Measurements from ENCODE around the gene HHAT.

The HHAT gene

DNA sequence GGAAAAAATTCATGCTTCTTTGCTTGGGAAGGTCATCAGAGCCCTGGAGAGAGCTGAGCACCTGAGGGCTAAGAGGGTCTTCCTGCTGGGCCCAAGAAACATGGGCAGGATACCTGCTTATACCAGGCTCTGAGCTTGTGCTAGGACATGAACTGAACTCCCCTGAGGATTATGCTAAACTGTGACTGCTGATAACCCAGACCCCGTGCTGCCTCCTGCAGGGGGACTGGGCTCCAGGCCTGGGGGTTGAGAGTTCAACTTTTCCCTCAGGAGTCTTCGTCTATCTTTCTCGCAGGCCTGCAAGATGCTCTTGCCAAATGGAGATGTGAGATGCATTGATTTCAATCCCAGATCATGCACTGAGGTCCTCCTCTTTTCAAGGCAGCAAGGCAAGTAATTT, 368.5 kb downstream of the HHAT start:
- peak overlapping the region; percentile 79 for H3K27ac ChIP-seq (ENCODE audit: low read length)
- H3K9me2 ChIP-seq (replicated peaks; ENCODE audit: insufficient read depth, low read length) = no peaks in the 10 kb centered on the region
- peaks cover 28% of the 10 kb centered on the region for H3F3A ChIP-seq (ENCODE audit: insufficient read depth, low read length)
- TF ChIP-seq EZH2phosphoT487 (IDR thresholded peaks at IDR 0.05; ENCODE audit: low read length) = no peak
- no peak for TF ChIP-seq EZH2 (optimal IDR thresholded peaks at IDR 0.05; ENCODE audit: low read depth, low read length)
- TF ChIP-seq CTCF (IDR thresholded peaks at IDR 0.05; ENCODE audit: low read length) = no peak; the same call in 1 of the 2 replicates
- no peaks in the 10 kb centered on the region for H3K79me2 ChIP-seq (ENCODE audit: low read length)
- peaks cover 48% of the 10 kb centered on the region for H3K4me1 ChIP-seq (ENCODE audit: low read length)
- H3K9me3 ChIP-seq (replicated peaks; ENCODE audit: insufficient read depth, low read length) = no peaks in the 10 kb centered on the region
- no peaks in the 10 kb centered on the region for H3K36me3 ChIP-seq (replicated peaks; ENCODE audit: insufficient read depth, low read length)
- H3K9ac ChIP-seq (ENCODE audit: low read length) = peak overlapping the region; percentile 14
- H3K27me3 ChIP-seq (replicated peaks; ENCODE audit: insufficient read depth, low read length) = no peaks in the 10 kb centered on the region
- H3K4me3 ChIP-seq (ENCODE audit: low read length) = peak overlapping the region; percentile 6; the same call in 1 of the 2 replicates
- peak overlapping the region; percentile 80 for H3K4me2 ChIP-seq (ENCODE audit: low read depth, low read length)
- no peaks in the 10 kb centered on the region for H4K20me1 ChIP-seq (ENCODE audit: insufficient read depth, low read length)
- 0 out of 2 replicates have a peak overlapping the region, but pooled peaks have one; percentile 20 for H2AFZ ChIP-seq (ENCODE audit: low read length)
- no peak for DNase-seq

- Histone ChIP-seq H3K36me3 (replicated peaks; ENCODE audit: insufficient read depth, low read length) (no peaks in the 10 kb centered on the region), H3K27me3 (replicated peaks; ENCODE audit: insufficient read depth, low read length) (no peaks in the 10 kb centered on the region), H3K4me3 (ENCODE audit: low read length) (no peak overlapping the region), H3K9me3 (replicated peaks; ENCODE audit: insufficient read depth, low read length) (no peaks in the 10 kb centered on the region), H3K4me1 (ENCODE audit: low read length) (peaks cover 33% of the 10 kb centered on the region), H3K4me2 (ENCODE audit: low read depth, low read length) (no peak overlapping the region), H3F3A (ENCODE audit: insufficient read depth, low read length) (peaks cover 15% of the 10 kb centered on the region), H3K9me2 (replicated peaks; ENCODE audit: insufficient read depth, low read length) (no peaks in the 10 kb centered on the region), H3K27ac (ENCODE audit: low read length) (no peak overlapping the region), H4K20me1 (ENCODE audit: insufficient read depth, low read length) (no peaks in the 10 kb centered on the region), H2AFZ (ENCODE audit: low read length) (no peak overlapping the region), H3K79me2 (ENCODE audit: low read length) (no peaks in the 10 kb centered on the region), H3K9ac (ENCODE audit: low read length) (no peak overlapping the region)
- no peak for TF ChIP-seq CTCF (IDR thresholded peaks at IDR 0.05; ENCODE audit: low read length)
- no peak for TF ChIP-seq EZH2phosphoT487 (IDR thresholded peaks at IDR 0.05; ENCODE audit: low read length)
- no peak for TF ChIP-seq EZH2 (optimal IDR thresholded peaks at IDR 0.05; ENCODE audit: low read depth, low read length)
- no peak for DNase-seq
Measured at GRCh38 chr1:210698661-210699060, 370.0 kb downstream of the HHAT start.

- no peaks in the 10 kb centered on the region for H4K20me1 ChIP-seq (ENCODE audit: insufficient read depth, low read length)
- no peaks in the 10 kb centered on the region for H3K36me3 ChIP-seq (replicated peaks; ENCODE audit: insufficient read depth, low read length)
- TF ChIP-seq EZH2 (optimal IDR thresholded peaks at IDR 0.05; ENCODE audit: low read depth, low read length) (no peak), EZH2phosphoT487 (IDR thresholded peaks at IDR 0.05; ENCODE audit: low read length) (no peak), CTCF (IDR thresholded peaks at IDR 0.05; ENCODE audit: low read length) (no peak)
- H3K9me3 ChIP-seq (replicated peaks; ENCODE audit: insufficient read depth, low read length) = no peaks in the 10 kb centered on the region
- peaks cover 30% of the 10 kb centered on the region for H3K4me1 ChIP-seq (ENCODE audit: low read length)
- no peaks in the 10 kb centered on the region for H3K79me2 ChIP-seq (ENCODE audit: low read length)
- no peak overlapping the region for H3K27ac ChIP-seq (ENCODE audit: low read length)
- no peak overlapping the region for H3K4me3 ChIP-seq (ENCODE audit: low read length)
- H3F3A ChIP-seq (ENCODE audit: insufficient read depth, low read length) = peaks cover 15% of the 10 kb centered on the region
- no peak overlapping the region for H2AFZ ChIP-seq (ENCODE audit: low read length)
- no peaks in the 10 kb centered on the region for H3K27me3 ChIP-seq (replicated peaks; ENCODE audit: insufficient read depth, low read length)
- H3K9ac ChIP-seq (ENCODE audit: low read length) = no peak overlapping the region
- H3K9me2 ChIP-seq (replicated peaks; ENCODE audit: insufficient read depth, low read length) = no peaks in the 10 kb centered on the region
- no peak overlapping the region for H3K4me2 ChIP-seq (ENCODE audit: low read depth, low read length)
- DNase-seq = no peak
Measured at GRCh38 chr1:210700083-210700482, 371.4 kb downstream of the HHAT start.

Measured in MM.1S (cell line).